ENCODE measurements around the gene LPIN2.

Gene LPIN2

GRCh38 chr18:2979871-2980790, 32.8 kb downstream of the LPIN2 start:
- no peak overlapping the region for H3K4me3 ChIP-seq (ENCODE audit: low read depth, low read length)
- DNase-seq (ENCODE audit: low read depth), result peak; percentile 35
- TF ChIP-seq CTCF (IDR thresholded peaks at IDR 0.05; ENCODE audit: low read depth, low read length) (no peak), MAX (IDR thresholded peaks at IDR 0.05; ENCODE audit: low read depth, low read length) (no peak), POLR2A (IDR thresholded peaks at IDR 0.05; ENCODE audit: extremely low read depth, insufficient read length) (no peak), MYC (IDR thresholded peaks at IDR 0.05; ENCODE audit: low read depth, low read length) (no peak)

GRCh38 chr18:2979129-2979528, 33.8 kb downstream of the LPIN2 start:
- TF ChIP-seq MAX (IDR thresholded peaks at IDR 0.05; ENCODE audit: low read depth, low read length) (no peak), POLR2A (IDR thresholded peaks at IDR 0.05; ENCODE audit: extremely low read depth, insufficient read length) (no peak), CTCF (IDR thresholded peaks at IDR 0.05; ENCODE audit: low read depth, low read length) (no peak), MYC (IDR thresholded peaks at IDR 0.05; ENCODE audit: low read depth, low read length) (no peak)
- H3K4me3 ChIP-seq (ENCODE audit: low read depth, low read length), result no peak overlapping the region
- no peak for DNase-seq (ENCODE audit: low read depth)

GRCh38 chr18:2978661-2979106, 34.3 kb downstream of the LPIN2 start:
- no peak overlapping the region for H3K4me3 ChIP-seq (ENCODE audit: low read depth, low read length)
- TF ChIP-seq CTCF (IDR thresholded peaks at IDR 0.05; ENCODE audit: low read depth, low read length) (no peak), MAX (IDR thresholded peaks at IDR 0.05; ENCODE audit: low read depth, low read length) (no peak), MYC (IDR thresholded peaks at IDR 0.05; ENCODE audit: low read depth, low read length) (no peak)
- peak; percentile 26 for DNase-seq (ENCODE audit: low read depth)

GRCh38 chr18:2978208-2978607, 34.7 kb downstream of the LPIN2 start:
- DNase-seq (ENCODE audit: low read depth), result no peak
- no peak overlapping the region for H3K4me3 ChIP-seq (ENCODE audit: low read depth, low read length)
- no peak for TF ChIP-seq MAX (IDR thresholded peaks at IDR 0.05; ENCODE audit: low read depth, low read length)
- no peak for TF ChIP-seq CTCF (IDR thresholded peaks at IDR 0.05; ENCODE audit: low read depth, low read length)
- TF ChIP-seq MYC (IDR thresholded peaks at IDR 0.05; ENCODE audit: low read depth, low read length), result no peak
- TF ChIP-seq POLR2A (IDR thresholded peaks at IDR 0.05; ENCODE audit: extremely low read depth, insufficient read length), result no peak

- H3K4me3 ChIP-seq (ENCODE audit: low read depth, low read length), result no peak overlapping the region
- DNase-seq (ENCODE audit: low read depth), result no peak
- TF ChIP-seq MYC (IDR thresholded peaks at IDR 0.05; ENCODE audit: low read depth, low read length) (no peak), MAX (IDR thresholded peaks at IDR 0.05; ENCODE audit: low read depth, low read length) (no peak), CTCF (IDR thresholded peaks at IDR 0.05; ENCODE audit: low read depth, low read length) (no peak), POLR2A (IDR thresholded peaks at IDR 0.05; ENCODE audit: extremely low read depth, insufficient read length) (no peak)
Measured at GRCh38 chr18:2976218-2977132, 36.5 kb downstream of the LPIN2 start.
